HG02981 (cell line): ENCODE results near the gene SLITRK2.

Experiments used
- ATAC-seq: cut with Tn5 transposase; IDR thresholded peaks from one replicate; pipeline ENCODE4 v1.9.1; 2021; ENCODE audit warnings: mild to moderate bottlenecking, moderate library complexity; ENCODE audit not compliant: unreplicated experiment

SLITRK2 gene, protein sequence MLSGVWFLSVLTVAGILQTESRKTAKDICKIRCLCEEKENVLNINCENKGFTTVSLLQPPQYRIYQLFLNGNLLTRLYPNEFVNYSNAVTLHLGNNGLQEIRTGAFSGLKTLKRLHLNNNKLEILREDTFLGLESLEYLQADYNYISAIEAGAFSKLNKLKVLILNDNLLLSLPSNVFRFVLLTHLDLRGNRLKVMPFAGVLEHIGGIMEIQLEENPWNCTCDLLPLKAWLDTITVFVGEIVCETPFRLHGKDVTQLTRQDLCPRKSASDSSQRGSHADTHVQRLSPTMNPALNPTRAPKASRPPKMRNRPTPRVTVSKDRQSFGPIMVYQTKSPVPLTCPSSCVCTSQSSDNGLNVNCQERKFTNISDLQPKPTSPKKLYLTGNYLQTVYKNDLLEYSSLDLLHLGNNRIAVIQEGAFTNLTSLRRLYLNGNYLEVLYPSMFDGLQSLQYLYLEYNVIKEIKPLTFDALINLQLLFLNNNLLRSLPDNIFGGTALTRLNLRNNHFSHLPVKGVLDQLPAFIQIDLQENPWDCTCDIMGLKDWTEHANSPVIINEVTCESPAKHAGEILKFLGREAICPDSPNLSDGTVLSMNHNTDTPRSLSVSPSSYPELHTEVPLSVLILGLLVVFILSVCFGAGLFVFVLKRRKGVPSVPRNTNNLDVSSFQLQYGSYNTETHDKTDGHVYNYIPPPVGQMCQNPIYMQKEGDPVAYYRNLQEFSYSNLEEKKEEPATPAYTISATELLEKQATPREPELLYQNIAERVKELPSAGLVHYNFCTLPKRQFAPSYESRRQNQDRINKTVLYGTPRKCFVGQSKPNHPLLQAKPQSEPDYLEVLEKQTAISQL

DNA sequence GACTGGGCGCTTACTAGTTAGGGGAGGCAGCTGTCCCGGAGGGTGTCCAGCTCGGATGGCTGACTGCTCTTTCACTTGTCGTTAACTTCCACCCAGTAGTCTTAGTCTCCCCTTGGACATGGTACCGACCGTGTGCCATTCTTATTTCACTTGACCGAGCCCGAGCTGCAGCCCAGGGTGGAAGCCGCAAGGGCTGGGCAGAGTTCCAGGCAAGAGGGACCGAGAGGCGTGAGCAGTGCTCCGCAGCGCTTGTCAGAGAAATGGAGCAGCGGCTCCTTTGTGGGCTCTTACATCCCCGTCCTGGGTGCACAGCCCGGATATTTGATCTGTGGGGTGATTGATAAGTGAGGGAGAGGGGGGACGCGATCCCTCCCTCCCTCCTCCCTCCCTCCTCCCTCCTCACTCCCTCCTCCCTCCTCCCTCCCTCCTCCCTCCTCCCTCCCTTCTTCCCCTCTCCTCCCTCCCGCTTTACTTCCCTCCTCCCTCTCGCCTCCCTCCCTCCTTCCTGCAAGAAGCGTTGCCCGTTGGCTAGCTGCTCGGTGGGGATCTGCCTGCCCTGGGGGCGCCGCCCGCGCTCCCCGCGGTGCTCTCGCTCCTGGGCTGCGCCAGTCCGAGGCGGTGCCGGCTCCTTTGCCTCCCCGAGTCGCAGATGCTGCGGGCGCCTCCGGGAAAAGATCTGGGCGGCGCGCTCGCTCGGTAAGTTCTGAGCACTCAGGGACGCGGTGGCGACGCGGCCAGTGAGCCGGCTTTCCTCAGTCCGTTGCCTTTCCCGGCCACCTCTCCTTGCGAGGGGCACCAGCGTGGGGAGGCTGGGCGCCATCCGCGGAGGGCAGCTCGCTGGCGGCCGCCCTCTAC, at the start of gene SLITRK2:
SLITRK2 (plus strand) TSS at position 499 of the 855 bp plus-strand sequence. CDS start 4,597 bp downstream, outside the sequence.
- no peak for ATAC-seq

DNA sequence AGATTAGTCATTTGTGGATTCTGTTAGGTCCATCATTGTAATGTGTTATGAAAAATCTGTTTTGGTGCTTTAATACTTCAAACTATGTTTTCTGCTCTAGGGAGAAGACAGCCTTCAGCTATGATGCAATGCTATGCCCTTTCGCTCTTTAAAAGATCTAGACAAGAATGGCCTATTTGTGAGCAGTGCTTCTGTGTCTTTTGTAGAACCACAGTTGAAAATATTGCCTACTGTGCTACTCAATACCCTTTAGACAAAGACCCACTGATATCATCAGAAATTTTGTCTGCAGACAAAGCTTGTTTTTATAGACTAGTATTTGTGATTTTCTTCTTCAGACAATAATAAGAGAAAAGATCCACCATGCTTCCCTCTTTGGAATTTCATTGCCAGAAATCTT, 44.6 kb upstream of the SLITRK2 start:
- ATAC-seq, result no peak

DNA sequence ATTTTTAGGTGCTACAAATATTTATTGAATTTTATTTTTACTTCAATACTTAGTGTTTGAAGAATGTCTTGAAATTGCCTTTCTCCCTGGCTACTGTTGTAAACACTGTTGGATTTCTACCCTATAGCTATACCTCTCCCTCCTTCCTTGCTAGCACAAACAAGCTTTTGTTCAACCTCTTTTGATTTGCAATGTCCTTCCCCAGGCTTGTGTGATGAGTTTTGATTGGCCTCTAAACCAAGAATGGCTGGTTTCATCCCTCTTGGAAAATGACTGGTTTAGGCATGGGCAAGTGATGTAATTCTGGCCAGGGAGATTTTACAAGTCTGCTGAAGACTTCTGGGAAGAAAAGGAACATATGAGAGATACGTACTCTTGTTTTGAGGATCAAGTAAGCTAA, 25.3 kb upstream of the SLITRK2 start:
- ATAC-seq, result no peak

DNA sequence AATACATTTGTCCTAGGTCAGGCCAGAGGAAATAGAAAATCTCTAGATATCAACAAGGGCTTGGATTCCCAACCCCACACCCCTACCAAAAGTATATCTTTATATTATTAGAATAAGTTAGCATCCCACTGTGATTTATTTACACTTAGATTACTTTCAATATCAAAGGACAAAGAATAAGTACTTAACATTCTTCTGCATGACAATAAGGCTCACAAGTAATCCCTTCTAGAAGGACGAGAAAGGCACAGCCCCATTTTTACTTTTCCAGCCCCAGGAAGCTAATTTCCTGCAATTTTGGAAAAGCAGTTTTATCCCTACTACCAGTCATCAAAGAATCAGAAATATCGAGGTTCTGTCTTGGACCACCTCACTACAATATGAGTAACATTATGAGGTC, 14.1 kb upstream of the SLITRK2 start:
- ATAC-seq, result no peak

DNA sequence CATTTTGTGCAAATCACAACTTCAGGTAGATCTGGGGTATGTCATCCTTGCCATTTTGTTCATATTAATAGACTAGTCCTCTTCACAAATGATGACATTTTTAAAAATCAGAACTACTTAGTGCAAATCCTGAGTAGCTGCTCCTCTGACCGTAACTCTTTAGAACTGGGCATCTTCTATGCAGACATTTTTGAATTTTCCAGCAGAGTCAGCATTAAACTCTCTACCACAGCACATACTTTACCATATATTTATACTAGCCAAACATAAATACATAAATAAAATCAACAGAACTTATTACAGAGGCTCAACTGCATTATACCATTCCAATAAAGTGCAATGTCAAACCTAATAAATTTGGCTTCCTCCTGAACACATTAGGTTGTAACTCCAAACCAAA, 4.5 kb upstream of the SLITRK2 start:
- no peak for ATAC-seq

DNA sequence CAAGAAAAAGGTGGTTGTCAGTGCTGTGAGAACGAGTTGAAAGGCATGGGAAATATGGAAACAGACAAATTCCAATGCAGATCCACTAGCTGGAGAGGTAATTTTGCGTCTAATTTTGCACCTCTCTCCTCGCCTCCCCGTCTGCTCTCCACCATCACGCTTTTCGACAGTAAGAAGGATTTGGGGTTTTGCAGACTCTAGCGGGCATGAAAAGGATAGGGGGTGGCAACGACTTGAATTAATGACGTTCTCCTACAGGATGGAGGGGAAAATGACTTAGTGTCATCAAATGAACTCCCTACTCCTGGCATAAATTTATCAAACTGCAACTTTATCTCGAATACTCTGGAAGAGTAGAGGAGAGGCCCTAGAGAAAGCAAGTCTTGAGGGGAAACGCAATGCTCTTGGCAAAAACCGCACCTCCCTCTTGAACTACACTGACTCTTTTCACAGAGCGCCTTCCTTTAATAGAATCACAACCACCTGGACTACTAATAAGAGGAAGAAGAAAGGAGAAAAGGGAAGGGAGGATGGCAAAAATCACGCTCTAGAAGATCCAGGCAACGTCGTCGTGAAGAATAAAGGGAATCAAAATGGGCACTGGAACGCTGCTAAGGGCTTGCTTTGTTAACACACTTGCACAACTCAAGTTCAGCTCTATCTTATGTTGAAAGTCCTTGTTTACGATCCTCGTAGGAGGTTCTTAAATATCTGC, 871 bp upstream of the SLITRK2 start:
- no peak for ATAC-seq

DNA sequence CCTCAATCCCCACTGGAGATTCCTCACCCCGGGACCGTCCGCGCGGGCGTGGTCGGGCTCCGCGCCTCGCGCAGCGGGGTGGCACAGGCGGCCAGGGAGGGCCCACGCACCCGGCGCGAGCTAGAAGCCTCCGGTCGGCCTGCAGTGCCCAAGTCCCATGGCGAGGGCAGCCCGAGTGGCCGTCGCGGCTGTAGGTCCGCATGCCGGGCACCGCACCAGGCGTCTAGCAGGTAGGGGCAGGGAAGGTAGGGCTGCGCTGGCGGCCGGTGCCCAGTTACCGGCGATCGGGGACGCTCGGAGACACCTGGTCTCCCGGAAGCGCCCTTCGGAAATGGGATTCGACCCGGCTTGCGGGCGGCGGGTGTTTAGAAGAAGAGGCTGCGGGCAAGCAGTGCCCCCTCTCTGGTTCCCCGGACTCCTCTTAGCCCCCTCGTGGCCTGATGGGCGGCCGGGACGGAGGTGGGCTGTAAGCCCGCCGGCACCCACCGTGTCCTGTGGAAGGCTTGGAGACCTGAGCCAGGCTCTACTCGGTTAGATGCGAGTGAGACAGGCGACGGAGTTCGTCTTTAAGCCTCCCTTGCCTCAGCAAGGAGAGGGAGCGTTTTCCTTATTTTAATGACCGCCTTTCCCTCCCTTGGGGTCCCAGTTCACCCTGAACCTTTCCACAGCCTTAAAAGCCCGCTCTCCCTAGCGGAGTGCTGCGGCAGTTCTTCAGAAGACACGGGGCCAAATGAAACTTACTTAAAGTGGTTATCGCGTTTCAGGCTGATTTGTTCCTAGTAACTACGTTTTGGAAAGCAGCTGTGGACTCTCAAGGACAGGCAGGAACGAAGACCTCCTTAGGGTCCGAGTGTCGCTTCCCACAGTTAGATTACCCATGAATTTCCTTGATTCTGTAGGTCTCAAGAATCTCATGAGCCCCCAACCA, 821 bp downstream of the SLITRK2 start:
- ATAC-seq, result no peak

DNA sequence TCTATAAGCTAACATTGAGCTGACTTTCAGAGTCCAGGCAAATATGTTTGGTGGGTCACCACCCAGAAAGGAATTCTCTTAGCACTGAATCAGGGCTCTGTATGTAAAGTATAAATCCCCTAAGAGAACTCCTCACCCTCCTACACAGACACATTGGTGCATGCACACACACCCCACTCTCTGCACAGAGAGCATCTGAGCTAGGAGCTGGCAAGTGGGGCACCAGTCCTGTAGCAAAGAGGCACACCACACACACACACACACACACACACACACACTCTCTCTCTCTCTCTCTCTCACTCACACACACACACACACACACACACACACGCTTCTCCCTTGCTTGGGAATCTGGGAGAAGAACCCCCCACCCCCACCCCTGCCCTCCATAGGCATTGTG, 3.2 kb downstream of the SLITRK2 start:
- ATAC-seq, result no peak

DNA sequence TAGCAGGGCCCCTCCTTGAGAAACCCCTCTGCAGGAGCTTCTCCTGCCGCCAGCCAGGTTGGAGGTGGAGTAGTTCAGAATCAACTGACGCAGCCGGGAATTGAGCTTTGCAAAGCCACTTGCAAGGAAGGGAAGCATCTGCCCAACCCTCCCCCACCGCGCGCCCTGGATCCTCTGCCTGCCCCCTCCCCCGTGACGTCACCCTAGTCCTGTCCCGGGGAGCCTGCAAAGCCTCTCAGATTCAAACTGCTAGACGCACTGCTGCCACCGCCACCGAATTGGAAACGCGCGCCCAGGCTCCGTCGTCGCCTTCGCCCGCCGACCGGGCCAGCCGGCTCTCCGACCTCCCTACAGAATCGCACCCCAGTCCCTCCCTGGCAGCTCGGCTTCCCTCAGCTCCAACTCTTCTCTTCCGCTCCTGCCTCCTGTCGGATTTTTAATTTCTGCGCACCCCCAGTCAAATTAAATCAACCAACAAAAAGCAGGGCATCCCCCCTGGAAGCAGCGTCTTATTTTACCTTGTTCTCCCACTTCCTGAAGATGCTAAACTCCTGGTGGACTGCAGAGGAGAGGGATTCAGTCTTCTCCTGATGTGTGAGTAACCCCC, 3.8 kb downstream of the SLITRK2 start:
- ATAC-seq, result no peak

DNA sequence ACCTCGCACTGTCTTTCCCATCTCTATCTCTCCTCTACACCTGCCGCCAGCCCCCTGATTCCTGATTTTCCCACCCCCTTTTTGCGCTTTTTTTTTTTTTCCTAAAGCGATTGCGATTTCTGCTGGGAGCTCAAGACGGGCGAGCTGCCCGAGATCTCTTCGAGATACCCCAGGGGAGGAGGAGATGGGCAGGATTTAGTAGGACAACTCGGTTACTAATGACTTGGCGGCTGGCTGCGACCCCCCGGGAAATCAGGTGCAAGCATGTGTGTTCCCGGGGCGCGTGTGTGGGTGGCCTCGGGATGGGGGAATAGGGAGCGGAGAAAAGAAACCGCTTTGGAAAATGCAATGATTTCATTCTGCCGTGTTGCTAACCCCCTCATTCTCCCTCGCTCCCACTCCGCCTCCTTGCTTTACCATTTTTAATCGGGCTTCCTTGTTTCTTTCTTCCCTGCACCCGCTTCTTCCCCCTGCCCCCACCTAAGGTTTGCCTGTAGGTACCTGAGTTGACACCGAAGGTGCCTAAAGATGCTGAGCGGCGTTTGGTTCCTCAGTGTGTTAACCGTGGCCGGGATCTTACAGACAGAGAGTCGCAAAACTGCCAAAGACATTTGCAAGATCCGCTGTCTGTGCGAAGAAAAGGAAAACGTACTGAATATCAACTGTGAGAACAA, 4.4 kb downstream of the SLITRK2 start:
- no peak for ATAC-seq

DNA sequence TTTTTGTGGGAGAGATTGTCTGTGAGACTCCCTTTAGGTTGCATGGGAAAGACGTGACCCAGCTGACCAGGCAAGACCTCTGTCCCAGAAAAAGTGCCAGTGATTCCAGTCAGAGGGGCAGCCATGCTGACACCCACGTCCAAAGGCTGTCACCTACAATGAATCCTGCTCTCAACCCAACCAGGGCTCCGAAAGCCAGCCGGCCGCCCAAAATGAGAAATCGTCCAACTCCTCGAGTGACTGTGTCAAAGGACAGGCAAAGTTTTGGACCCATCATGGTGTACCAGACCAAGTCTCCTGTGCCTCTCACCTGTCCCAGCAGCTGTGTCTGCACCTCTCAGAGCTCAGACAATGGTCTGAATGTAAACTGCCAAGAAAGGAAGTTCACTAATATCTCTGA, 5.5 kb downstream of the SLITRK2 start:
- no peak for ATAC-seq

DNA sequence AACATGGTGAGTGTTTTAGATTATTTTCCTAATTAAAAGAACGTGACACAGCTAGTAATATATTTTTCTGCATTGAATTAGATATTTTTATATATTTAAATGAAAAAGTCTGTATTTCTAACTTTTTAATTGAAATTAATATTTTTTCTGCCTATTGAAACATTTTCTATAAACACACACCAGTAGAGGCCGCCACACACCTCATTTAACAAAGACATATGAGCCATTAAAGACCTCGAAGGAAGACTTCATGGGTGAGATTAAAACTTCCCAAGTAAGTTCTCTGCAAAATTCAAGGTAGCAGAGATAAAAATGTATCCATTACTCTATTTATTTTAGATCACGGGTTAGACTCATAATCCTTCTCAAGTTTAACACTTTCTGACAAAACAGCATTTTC, 8.3 kb downstream of the SLITRK2 start:
- no peak for ATAC-seq

DNA sequence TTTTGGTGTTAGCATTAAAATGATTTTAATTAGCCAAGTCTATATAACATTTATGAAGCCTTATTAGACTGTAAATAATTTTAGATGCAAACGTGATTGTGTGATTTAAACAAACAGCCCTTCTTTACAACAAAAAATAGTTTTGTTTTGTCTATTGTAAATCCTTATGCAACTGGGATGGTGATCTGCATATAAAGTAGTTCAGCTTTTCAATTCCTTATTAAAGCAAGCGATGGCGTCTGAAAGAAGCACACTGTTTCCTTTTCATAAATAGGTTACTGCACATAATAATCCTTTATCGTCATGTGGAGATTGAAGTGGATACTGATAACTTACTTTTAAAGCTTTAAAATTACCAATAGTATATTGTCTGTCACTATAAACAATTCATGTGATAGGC, 8.8 kb downstream of the SLITRK2 start:
- no peak for ATAC-seq

DNA sequence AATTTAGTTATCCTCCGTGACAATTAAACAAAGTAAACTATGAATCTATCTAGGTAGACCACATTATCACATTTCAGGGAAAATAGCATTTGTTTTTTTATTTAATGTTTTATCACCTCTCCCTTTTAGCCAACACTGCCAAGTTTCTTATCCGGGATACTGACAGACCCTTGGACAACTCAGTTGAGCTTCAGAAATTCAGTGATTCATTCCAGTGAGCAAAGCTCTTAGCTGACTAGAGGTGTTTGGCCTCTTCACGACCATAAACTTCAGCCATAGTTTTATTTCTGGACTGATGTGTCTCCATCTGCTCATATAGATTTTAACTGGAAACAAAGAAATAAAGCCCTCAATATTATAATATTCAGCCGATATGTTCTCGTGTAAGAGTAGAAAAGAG, 15.2 kb downstream of the SLITRK2 start:
- no peak for ATAC-seq

DNA sequence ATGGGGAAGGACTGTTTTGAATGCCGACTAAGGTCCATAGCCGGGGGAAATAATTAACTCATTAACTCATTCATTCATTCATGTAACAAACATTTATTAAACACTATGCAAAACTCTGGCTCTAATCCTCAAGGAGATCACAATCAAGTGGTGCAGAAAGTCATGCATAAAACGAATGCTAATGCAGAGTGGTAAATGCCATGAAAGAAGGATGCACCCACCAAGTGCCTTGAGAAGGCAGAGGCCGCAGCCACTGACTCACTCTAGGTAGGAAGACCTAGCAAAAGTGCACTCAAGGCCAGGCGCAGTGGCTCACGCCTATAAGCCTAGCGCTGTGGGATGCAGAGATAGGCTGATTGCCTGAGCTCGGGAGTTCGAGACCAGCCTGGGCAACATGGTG, 22.9 kb downstream of the SLITRK2 start:
- no peak for ATAC-seq

DNA sequence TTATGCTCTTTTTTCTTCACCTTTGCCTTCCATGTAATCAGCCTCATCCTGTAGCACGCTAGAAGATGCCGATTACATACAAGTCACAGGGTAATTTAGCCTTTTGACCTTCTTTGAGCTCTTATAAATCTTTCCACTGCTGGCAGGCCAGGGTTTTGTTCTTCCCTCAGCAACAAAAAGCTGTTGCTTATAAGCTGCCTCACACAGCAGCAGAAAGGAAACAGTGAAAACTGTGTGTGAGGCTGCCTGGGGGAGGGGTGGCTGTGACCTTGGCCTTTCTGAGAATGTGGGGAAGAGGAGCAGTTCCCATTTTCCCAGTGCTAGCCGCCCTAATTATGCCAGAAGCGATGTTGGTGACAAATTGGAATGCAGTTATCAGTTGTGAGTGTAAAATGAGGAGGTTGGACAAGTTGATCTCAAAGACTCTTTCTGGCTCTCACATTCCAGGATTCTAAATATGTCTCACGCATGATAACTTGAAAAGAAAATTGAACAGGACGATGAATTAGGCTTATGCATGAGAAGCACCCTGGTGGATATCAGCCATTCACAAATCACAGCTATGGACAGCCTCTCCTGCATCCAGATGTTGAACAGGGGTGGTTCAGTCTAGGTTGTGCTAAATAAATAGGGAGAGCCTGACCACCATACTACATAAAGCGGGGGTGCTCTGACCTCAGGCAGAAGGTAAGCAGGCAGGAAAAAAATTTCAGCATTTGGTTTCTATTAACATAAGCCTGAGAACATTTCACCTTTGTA, 25.7 kb downstream of the SLITRK2 start:
- no peak for ATAC-seq

DNA sequence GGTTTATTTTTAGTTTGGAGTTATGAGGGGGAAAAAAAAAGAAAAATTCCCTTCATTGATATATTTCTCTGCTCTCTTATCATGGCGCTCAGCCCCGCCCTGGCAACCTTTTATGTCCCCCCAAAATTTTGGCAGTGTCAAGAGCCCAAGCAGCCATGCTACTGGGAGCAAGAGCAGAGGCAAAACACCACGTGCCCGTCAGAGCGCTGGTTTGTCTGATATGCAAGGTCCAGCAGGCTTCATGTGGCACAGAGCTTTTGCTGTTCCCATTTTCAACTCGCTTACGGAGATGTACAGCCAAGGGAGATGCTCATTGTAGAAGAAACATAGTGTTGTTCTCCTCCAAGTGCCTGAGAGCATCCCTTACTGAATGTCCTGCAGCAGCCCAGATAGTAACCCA, 27.3 kb downstream of the SLITRK2 start:
- ATAC-seq, result no peak

DNA sequence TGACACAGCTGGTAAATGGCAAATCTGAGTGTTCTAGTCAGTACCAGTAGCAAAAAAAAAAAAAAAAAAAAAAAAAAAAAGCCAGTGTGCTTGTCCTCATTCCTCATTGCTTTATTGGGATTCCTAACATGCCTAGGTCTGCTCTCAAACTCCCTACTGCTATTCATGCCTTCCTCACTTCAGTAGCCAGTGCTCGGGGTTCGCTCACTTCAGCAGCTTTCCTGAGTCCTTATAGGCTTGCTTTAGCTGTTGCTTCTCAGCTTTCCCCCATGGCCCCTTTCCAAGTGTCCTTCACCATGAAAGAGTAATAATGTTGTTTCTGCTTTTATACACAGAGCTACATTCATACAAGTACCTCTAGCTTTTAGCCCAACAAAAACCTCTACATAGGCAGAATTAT, 30.8 kb downstream of the SLITRK2 start:
- no peak for ATAC-seq
